IMR-90 (cell line): ENCODE data around the gene ERCC8. TPM values are rescaled to one million over a fixed set of nuclear protein-coding genes. Genes with fewer than 3 reads are reported as not detected.

ENCODE experiments used
- ATAC-seq: fragments of 200-7000 bp; cut with Tn5 transposase; 2 replicates; pipeline ENCODE4 v1.9.1; 2020; ENCODE audit warnings: low read depth, mild to moderate bottlenecking, moderate library complexity
- BruUV-seq: library from RNA; stranded (reverse); fragments of 400-500 nt; replicated peaks from 2 replicates; lab custom pipeline; 2021; lab: Mats Ljungman, UMichigan
- CTCF ChIA-PET: fragments of 300-600 bp; formaldehyde crosslinking; extraction: SDS; loops from one replicate; lab custom pipeline; 2021; ENCODE audit warnings: antibody characterized with exemption; lab: Yijun Ruan, JAX
- POLR2A ChIA-PET: fragments of 300-600 bp; sonication (Branson Sonifier 250); formaldehyde crosslinking; loops from one replicate; lab custom pipeline; 2022; ENCODE audit warnings: antibody characterized with exemption; ENCODE audit not compliant: unreplicated experiment; lab: Charles Lee
- DNase-seq: peaks from one replicate; pipeline ENCODE4 v3.0.0; 2013
- H2AFZ ChIP-seq: replicated peaks from 2 replicates; pipeline ENCODE3; 2013; ENCODE audit warnings: low read length, mild to moderate bottlenecking; ENCODE audit not compliant: poor library complexity
- H2AK5ac ChIP-seq: 2 replicates; pipeline ENCODE4 v1.6.1; 2013; ENCODE audit warnings: low read depth, low read length, inconsistent platforms
- H2AK9ac ChIP-seq: replicated peaks from 2 replicates; pipeline ENCODE3; 2013; ENCODE audit warnings: mild to moderate bottlenecking, low read depth, low read length, moderate library complexity; ENCODE audit not compliant: poor library complexity
- H2BK120ac ChIP-seq: 2 replicates; pipeline ENCODE4 v1.6.1; 2013; ENCODE audit warnings: low read depth, low read length, inconsistent platforms
- H2BK15ac ChIP-seq: 3 replicates; pipeline ENCODE4 v1.6.1; 2013; ENCODE audit warnings: low read depth, low read length, inconsistent platforms
- H2BK20ac ChIP-seq: 2 replicates; pipeline ENCODE4 v1.6.1; 2013; ENCODE audit warnings: low read depth, mild to moderate bottlenecking, inconsistent platforms, low read length, moderate library complexity
- H2BK5ac ChIP-seq: 2 replicates; pipeline ENCODE4 v1.6.1; 2013; ENCODE audit warnings: mild to moderate bottlenecking, low read depth, low read length, inconsistent platforms; ENCODE audit not compliant: poor library complexity, severe bottlenecking
- H3K14ac ChIP-seq: replicated peaks from 2 replicates; pipeline ENCODE4 v1.6.1; 2013; ENCODE audit warnings: low read depth, low read length, inconsistent platforms
- H3K18ac ChIP-seq: 2 replicates; pipeline ENCODE4 v1.6.1; 2013; ENCODE audit warnings: low read depth, low read length, control low read depth
- H3K23ac ChIP-seq: 2 replicates; pipeline ENCODE4 v1.6.1; 2013; ENCODE audit warnings: low read depth, low read length, inconsistent platforms
- H3K27ac ChIP-seq: 2 replicates; pipeline ENCODE4 v1.5.1; 2013; ENCODE audit warnings: mild to moderate bottlenecking, control low read depth, low read length; ENCODE audit not compliant: insufficient read depth
- H3K27me3 ChIP-seq: 2 replicates; pipeline ENCODE4 v1.6.1; 2013; ENCODE audit warnings: low read length; ENCODE audit not compliant: control insufficient read depth, insufficient read depth
- H3K36me3 ChIP-seq: 2 replicates; pipeline ENCODE4 v1.6.1; 2013; ENCODE audit warnings: low read length, mixed read lengths; ENCODE audit not compliant: control insufficient read depth, insufficient read depth
- H3K4ac ChIP-seq: 2 replicates; pipeline ENCODE4 v1.6.1; 2013; ENCODE audit warnings: low read depth, low read length, inconsistent platforms
- H3K4me1 ChIP-seq: 2 replicates; pipeline ENCODE4 v1.6.1; 2013; ENCODE audit warnings: low read length, mixed read lengths; ENCODE audit not compliant: control insufficient read depth, insufficient read depth
- H3K4me2 ChIP-seq: 2 replicates; pipeline ENCODE4 v1.6.1; 2013; ENCODE audit warnings: low read depth, mild to moderate bottlenecking, control low read depth, low read length, moderate library complexity
- H3K4me3 ChIP-seq: 2 replicates; pipeline ENCODE4 v1.5.1; 2013; ENCODE audit warnings: low read depth, mild to moderate bottlenecking, control low read depth, low read length, moderate library complexity; ENCODE audit not compliant: insufficient read depth
- H3K56ac ChIP-seq: 2 replicates; pipeline ENCODE4 v1.6.1; 2013; ENCODE audit warnings: low read length, inconsistent platforms; ENCODE audit not compliant: insufficient read depth; ENCODE audit errors: extremely low read depth
- H3K79me1 ChIP-seq, 2 experiments: 2 replicates each; pipeline ENCODE4 v1.6.1; 2013; ENCODE audit warnings: low read length in 2 of 2, inconsistent platforms in 1 of 2, low read depth in 1 of 2
- H3K9ac ChIP-seq: 2 replicates; pipeline ENCODE4 v1.6.1; 2013; ENCODE audit warnings: low read depth, low read length, control low read depth
- H3K9me1 ChIP-seq: 2 replicates; pipeline ENCODE4 v1.6.1; 2013; ENCODE audit warnings: low read length, inconsistent platforms; ENCODE audit not compliant: insufficient read depth
- H3K9me3 ChIP-seq: 2 replicates; pipeline ENCODE4 v1.6.1; 2013; ENCODE audit warnings: low read length; ENCODE audit not compliant: control insufficient read depth, insufficient read depth
- H4K20me1 ChIP-seq: 2 replicates; pipeline ENCODE4 v1.6.1; 2013; ENCODE audit warnings: low read length, inconsistent platforms; ENCODE audit not compliant: insufficient read depth
- H4K5ac ChIP-seq: 2 replicates; pipeline ENCODE4 v1.6.1; 2013; ENCODE audit warnings: mild to moderate bottlenecking, low read depth, low read length, control low read depth
- H4K8ac ChIP-seq, 2 experiments: 2 replicates each; pipeline ENCODE4 v1.6.1; 2013; ENCODE audit warnings: low read depth in 2 of 2, low read length in 2 of 2, control low read depth in 1 of 2, inconsistent platforms in 1 of 2
- H4K91ac ChIP-seq: 2 replicates; pipeline ENCODE4 v1.6.1; 2013; ENCODE audit warnings: low read depth, low read length, inconsistent platforms; ENCODE audit not compliant: insufficient read depth
- BHLHE40 ChIP-seq: fragments of 150-350 bp; IDR thresholded peaks from 2 replicates; pipeline ENCODE4 v1.6.1; 2016; ENCODE audit warnings: mild to moderate bottlenecking, low read depth, low read length
- CHD1 ChIP-seq: IDR thresholded peaks from 2 replicates; pipeline ENCODE4 v1.6.1; 2012; ENCODE audit warnings: low read depth, low read length, improper control_type of control experiment
- FOS ChIP-seq: fragments of 150-350 bp; IDR thresholded peaks from 2 replicates; pipeline ENCODE4 v1.6.1; 2016; ENCODE audit warnings: low read depth, low read length
- MAFK ChIP-seq: IDR thresholded peaks from 2 replicates; pipeline ENCODE4 v1.6.1; 2012; ENCODE audit warnings: low read depth, low read length, improper control_type of control experiment
- MAZ ChIP-seq: IDR thresholded peaks from 2 replicates; pipeline ENCODE4 v1.6.1; 2012; ENCODE audit warnings: low read depth, mild to moderate bottlenecking, low read length, improper control_type of control experiment, moderate library complexity, borderline replicate concordance
- MXI1 ChIP-seq: IDR thresholded peaks from 2 replicates; pipeline ENCODE4 v1.6.1; 2012; ENCODE audit warnings: low read depth, mild to moderate bottlenecking, low read length, moderate library complexity, borderline replicate concordance
- POLR2A ChIP-seq: IDR thresholded peaks from 2 replicates; pipeline ENCODE4 v1.6.1; 2012; ENCODE audit warnings: mild to moderate bottlenecking, low read depth, low read length
- RAD21 ChIP-seq: IDR thresholded peaks from 2 replicates; pipeline ENCODE4 v1.6.1; 2012; ENCODE audit warnings: low read length, improper control_type of control experiment
- RCOR1 ChIP-seq: IDR thresholded peaks from 2 replicates; pipeline ENCODE4 v1.6.1; 2012; ENCODE audit warnings: mild to moderate bottlenecking, low read length, improper control_type of control experiment; ENCODE audit not compliant: insufficient replicate concordance
- RFX5 ChIP-seq: IDR thresholded peaks from 2 replicates; pipeline ENCODE4 v1.8.0; 2012; ENCODE audit warnings: low read depth, mild to moderate bottlenecking, low read length, moderate library complexity
- dilution Hi-C: fragments of 300-500 bp; cut with HindIII; formaldehyde crosslinking; loops from one replicate; pipeline ENCODE4 v1.14.3; 2018; ENCODE audit warnings: low sequenced_read_pairs; ENCODE audit not compliant: unreplicated experiment
- in situ Hi-C: fragments of 300-500 bp; cut with MboI; formaldehyde crosslinking; loops from 3 replicates; pipeline ENCODE4 v1.14.3; 2019; ENCODE audit warnings: low sequenced_read_pairs, inconsistent platforms, mixed read lengths
- intact Hi-C: fragments of 100-400 bp; cut with micrococcal nuclease; formaldehyde crosslinking; loops from 2 replicates; pipeline ENCODE4 v1.10.0; 2022
- polyA plus RNA-seq, 3 experiments: library from polyadenylated mRNA; depleted of rRNA; stranded (reverse); fragments of >200 nt; gene quantifications; 2 replicates each; pipeline ENCODE4 v1.2.3, GENCODE V29; 2012; ENCODE audit warnings: low replicate concordance in 1 of 3
- total RNA-seq: library from RNA; depleted of rRNA; stranded (reverse); fragments of >200 nt; gene quantifications from 2 replicates; pipeline ENCODE4 v1.2.3, GENCODE V29; 2012
- TF ChIP-seq, protein P1 (sequence below): fragments of 150-350 bp; IDR thresholded peaks from 2 replicates; pipeline ENCODE4 v1.6.1; 2016; ENCODE audit warnings: low read depth, mild to moderate bottlenecking, low read length, moderate library complexity, borderline replicate concordance
- TF ChIP-seq, protein P2 (sequence below): fragments of 150-350 bp; IDR thresholded peaks from 2 replicates; pipeline ENCODE4 v1.6.1; 2017; ENCODE audit warnings: mild to moderate bottlenecking, antibody characterized with exemption, low read length, low read depth

ERCC8 gene
- total and polyA plus RNA-seq, 2 of the 4 experiments (the other 2 are of a cell fraction): 12.6 to 29.2 TPM

DNA sequence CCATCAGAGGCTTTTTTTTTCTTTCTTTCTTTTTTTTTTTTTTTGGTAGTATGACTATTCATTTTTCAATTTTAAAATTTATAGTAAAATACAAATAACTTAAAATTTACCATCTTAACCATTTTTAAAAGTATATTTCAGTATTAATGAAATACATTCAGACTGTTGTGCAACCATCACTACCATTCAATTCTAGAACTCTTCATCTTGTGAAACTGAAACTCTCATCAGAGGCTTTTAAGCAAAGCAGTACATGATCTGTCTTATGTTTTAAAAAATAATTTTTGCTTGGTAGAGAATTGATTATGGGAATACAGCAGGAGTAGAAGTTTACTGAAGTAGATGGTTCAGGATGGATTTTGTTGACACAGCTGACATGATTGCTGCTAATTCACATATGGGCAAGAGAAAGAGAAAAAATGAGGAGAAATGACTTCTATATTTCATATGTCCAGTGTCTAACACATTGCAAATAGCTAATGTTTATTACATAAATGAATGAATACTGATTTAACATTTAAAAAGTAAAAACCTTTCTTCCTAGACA, 114.2 kb downstream of the ERCC8 start:
- Histone ChIP-seq H3K27ac (no peak overlapping the region), H4K91ac (no peak overlapping the region), H4K5ac (no peak overlapping the region), H4K8ac (no peak overlapping the region), H2BK5ac (no peak overlapping the region), H3K4me2 (no peak overlapping the region), H3K4me1 (no peaks in the 10 kb centered on the region), H2BK15ac (no peak overlapping the region), H3K27me3 (no peaks in the 10 kb centered on the region), H3K36me3 (no peaks in the 10 kb centered on the region), H4K20me1 (no peaks in the 10 kb centered on the region), H2BK120ac (no peak overlapping the region), H2AK9ac (no peak overlapping the region), H2AFZ (no peak overlapping the region), H3K56ac (no peak overlapping the region), H3K79me1 (no peaks in the 10 kb centered on the region), H3K14ac (no peak overlapping the region), H2AK5ac (no peak overlapping the region), H3K23ac (no peak overlapping the region), H3K18ac (no peak overlapping the region), H3K9me3 (no peaks in the 10 kb centered on the region), H3K9ac (no peak overlapping the region), H2BK20ac (no peak overlapping the region), H3K4ac (no peak overlapping the region), H3K4me3 (no peak overlapping the region), H3K9me1 (no peaks in the 10 kb centered on the region)
- BruUV-seq: no TSS peak
- in situ Hi-C loops (no loop called here), intact Hi-C loops (no loop called here), dilution Hi-C loops (no loop called here)
- ChIA-PET POLR2A (no interaction called here), CTCF (no interaction called here)
- TF ChIP-seq MAFK: no peak
- TF ChIP-seq, protein P1, sequence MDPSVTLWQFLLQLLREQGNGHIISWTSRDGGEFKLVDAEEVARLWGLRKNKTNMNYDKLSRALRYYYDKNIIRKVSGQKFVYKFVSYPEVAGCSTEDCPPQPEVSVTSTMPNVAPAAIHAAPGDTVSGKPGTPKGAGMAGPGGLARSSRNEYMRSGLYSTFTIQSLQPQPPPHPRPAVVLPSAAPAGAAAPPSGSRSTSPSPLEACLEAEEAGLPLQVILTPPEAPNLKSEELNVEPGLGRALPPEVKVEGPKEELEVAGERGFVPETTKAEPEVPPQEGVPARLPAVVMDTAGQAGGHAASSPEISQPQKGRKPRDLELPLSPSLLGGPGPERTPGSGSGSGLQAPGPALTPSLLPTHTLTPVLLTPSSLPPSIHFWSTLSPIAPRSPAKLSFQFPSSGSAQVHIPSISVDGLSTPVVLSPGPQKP: no peak
- no peak for TF ChIP-seq RFX5
- no peak for TF ChIP-seq MAZ
- no peak for TF ChIP-seq RAD21
- TF ChIP-seq, protein P2, sequence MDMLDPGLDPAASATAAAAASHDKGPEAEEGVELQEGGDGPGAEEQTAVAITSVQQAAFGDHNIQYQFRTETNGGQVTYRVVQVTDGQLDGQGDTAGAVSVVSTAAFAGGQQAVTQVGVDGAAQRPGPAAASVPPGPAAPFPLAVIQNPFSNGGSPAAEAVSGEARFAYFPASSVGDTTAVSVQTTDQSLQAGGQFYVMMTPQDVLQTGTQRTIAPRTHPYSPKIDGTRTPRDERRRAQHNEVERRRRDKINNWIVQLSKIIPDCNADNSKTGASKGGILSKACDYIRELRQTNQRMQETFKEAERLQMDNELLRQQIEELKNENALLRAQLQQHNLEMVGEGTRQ: no peak
- TF ChIP-seq BHLHE40: no peak
- no peak for TF ChIP-seq CHD1
- TF ChIP-seq RCOR1: no peak
- no peak for TF ChIP-seq FOS
- no peak for TF ChIP-seq MXI1
- no peak for TF ChIP-seq POLR2A
- no peak for ATAC-seq
- DNase-seq: no peak
